ENCODE data around the gene GORASP2.

GORASP2 gene

GRCh38 chr2:170928824-170929685 is at the start of gene GORASP2:
TSS of gene GORASP2 (plus strand) at chr2:170929253. CDS start at chr2:170929341, 88 bp downstream.
- DNase-seq (ENCODE audit: extremely low read depth, low read depth): peak; percentile 99
- TF ChIP-seq, protein P1, sequence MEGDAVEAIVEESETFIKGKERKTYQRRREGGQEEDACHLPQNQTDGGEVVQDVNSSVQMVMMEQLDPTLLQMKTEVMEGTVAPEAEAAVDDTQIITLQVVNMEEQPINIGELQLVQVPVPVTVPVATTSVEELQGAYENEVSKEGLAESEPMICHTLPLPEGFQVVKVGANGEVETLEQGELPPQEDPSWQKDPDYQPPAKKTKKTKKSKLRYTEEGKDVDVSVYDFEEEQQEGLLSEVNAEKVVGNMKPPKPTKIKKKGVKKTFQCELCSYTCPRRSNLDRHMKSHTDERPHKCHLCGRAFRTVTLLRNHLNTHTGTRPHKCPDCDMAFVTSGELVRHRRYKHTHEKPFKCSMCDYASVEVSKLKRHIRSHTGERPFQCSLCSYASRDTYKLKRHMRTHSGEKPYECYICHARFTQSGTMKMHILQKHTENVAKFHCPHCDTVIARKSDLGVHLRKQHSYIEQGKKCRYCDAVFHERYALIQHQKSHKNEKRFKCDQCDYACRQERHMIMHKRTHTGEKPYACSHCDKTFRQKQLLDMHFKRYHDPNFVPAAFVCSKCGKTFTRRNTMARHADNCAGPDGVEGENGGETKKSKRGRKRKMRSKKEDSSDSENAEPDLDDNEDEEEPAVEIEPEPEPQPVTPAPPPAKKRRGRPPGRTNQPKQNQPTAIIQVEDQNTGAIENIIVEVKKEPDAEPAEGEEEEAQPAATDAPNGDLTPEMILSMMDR (IDR thresholded peaks at IDR 0.05; ENCODE audit: low read depth, low read length, missing control alignments): peak; percentile 98
- peak within 1 kb of the TSS; percentile 65 for H3K4me3 ChIP-seq (replicated peaks; ENCODE audit: low read depth, low read length)

- no peak for DNase-seq (ENCODE audit: extremely low read depth, low read depth)
- no peak overlapping the region for H3K4me3 ChIP-seq (replicated peaks; ENCODE audit: low read depth, low read length)
- TF ChIP-seq, protein P1 (IDR thresholded peaks at IDR 0.05; ENCODE audit: low read depth, low read length, missing control alignments): no peak
Measured at GRCh38 chr2:170881840-170882239, 47.2 kb upstream of the GORASP2 start.

DNA sequence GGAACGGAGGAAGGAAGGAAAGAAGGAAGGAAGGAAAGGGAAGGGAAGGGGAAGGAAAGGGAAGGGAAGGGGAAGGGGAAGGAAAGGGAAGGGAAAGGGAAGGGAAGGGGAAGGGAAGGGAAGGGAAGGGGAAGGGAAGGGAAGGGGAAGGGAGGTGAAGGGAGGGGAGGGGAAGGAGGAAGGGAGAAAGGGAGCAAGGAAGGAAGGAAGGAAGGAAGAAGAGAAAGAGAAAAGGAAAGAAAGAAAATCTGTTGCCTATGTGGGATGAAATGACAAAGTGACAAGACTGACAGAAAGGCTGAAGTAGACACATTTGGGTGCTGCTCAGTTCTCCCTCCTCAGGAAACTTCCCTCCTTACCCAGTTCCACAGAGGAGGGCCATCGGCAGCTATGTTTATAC is 46.3 kb upstream of the GORASP2 start:
- TF ChIP-seq, protein P1 (IDR thresholded peaks at IDR 0.05; ENCODE audit: low read depth, low read length, missing control alignments): no peak
- no peak for DNase-seq (ENCODE audit: extremely low read depth, low read depth)
- no peak overlapping the region for H3K4me3 ChIP-seq (replicated peaks; ENCODE audit: low read depth, low read length)

DNA sequence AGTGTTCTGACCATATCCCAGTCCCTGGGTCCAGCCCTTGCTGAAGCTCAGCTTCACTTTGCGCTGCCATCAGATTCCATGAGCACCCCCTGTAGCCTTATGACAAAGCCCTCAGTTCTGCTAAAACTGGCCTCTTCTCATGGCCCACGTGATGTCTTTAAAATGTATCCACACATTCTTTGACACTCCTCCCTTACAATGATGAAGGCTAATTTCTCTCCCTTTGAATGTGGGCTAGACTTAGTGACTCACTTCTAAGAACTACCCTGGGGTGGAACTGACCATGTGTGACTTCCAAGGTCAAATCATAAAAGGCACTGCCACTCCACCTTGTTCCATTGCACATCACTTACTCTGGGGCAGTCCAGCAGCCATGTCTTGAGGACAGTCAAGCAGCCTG is 45.4 kb upstream of the GORASP2 start:
- DNase-seq (ENCODE audit: extremely low read depth, low read depth): no peak
- no peak overlapping the region for H3K4me3 ChIP-seq (replicated peaks; ENCODE audit: low read depth, low read length)
- TF ChIP-seq, protein P1 (IDR thresholded peaks at IDR 0.05; ENCODE audit: low read depth, low read length, missing control alignments): no peak

DNA sequence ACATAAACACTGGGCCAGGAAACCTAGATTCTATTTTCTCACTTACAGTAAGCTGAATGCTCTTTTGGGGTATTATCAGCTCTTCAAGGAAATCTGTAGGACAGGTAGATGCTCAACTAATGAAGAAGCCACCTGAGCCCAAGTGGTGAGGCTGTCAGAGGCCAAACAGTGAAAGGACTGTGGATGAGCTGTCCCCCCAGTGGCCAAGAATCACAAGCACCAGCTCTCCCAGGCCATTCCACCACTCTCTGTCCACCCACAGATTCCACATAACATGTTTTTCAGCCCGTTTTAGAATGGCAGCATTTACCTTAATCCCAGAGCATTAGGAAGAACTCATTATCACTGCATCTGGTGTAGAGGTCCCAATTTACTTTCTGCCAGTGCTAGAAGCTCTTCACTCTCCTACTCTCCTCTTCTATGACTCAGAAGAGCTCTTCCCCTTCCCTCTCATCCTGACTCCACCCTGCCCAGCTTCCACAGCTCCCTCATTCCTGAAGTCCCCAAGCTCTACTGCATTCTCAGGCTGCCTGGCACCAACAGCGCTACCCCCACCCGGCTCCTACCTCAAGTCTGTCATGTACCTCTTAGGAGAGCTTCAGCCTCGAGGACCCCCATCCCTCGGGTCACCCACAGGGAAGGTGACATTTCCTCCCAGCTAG is 43.8 kb upstream of the GORASP2 start:
- TF ChIP-seq, protein P1 (IDR thresholded peaks at IDR 0.05; ENCODE audit: low read depth, low read length, missing control alignments): no peak
- DNase-seq (ENCODE audit: extremely low read depth, low read depth): no peak
- H3K4me3 ChIP-seq (replicated peaks; ENCODE audit: low read depth, low read length): no peak overlapping the region

GRCh38 chr2:170886386-170886785 is 42.7 kb upstream of the GORASP2 start:
- DNase-seq (ENCODE audit: extremely low read depth, low read depth): no peak
- TF ChIP-seq, protein P1 (IDR thresholded peaks at IDR 0.05; ENCODE audit: low read depth, low read length, missing control alignments): no peak
- H3K4me3 ChIP-seq (replicated peaks; ENCODE audit: low read depth, low read length): no peak overlapping the region

Data from HFF-Myc (cell line).